K562 (cell line): Measurements from ENCODE around the gene PLEKHM2. TPM values are rescaled to one million over a fixed set of nuclear protein-coding genes. Genes with fewer than 3 reads are reported as not detected.
A peak's percentile ranks its signal among the peaks of the same experiment; 100 is the strongest.

ENCODE experiments used
- ATAC-seq: fragments of 200-7000 bp; cut with Tn5 transposase; 3 replicates; pipeline ENCODE4 v1.9.1; 2020; ENCODE audit warnings: moderate library complexity
- BruUV-seq: library from RNA; stranded (reverse); fragments of 400-500 nt; replicated peaks from 2 replicates; lab custom pipeline; 2021; lab: Mats Ljungman, UMichigan
- CTCF ChIA-PET: fragments of 300-600 bp; formaldehyde crosslinking; extraction: SDS; loops from one replicate; lab custom pipeline; 2021; ENCODE audit warnings: low intra/inter-chr PET ratio; lab: Yijun Ruan, JAX
- POLR2A ChIA-PET: fragments of 300-600, 350-650 bp; sonication (Branson Sonifier 250); formaldehyde crosslinking; extraction: SDS; loops from one replicate; lab custom pipeline; 2021; ENCODE audit warnings: antibody characterized with exemption, inconsistent platforms; lab: Yijun Ruan, JAX
- DNase-seq, 4 experiments: peaks; one replicate each; pipeline versions ENCODE4 v3.0.0 to v3.0.0-alpha.2; 2011 to 2018; ENCODE audit warnings: low spot score in 3 of 4, mixed read lengths in 3 of 4; ENCODE audit errors: extremely low read depth in 1 of 4
- FAIRE-seq: peaks from 2 replicates; lab custom pipeline; 2011; peaks lifted over from hg19 to GRCh38; lab: Jason Lieb, UNC
- H2AFZ ChIP-seq: 2 replicates; pipeline ENCODE4 v1.6.0; 2011; ENCODE audit warnings: low read depth, low read length, control low read depth, inconsistent platforms
- H3K27ac ChIP-seq: fragments of 200-600 bp; 3 replicates; pipeline ENCODE4 v1.8.0; 2011; ENCODE audit warnings: low read depth, mild to moderate bottlenecking, control low read depth, inconsistent platforms, low read length, moderate library complexity, mixed read lengths; ENCODE audit errors: extremely low read depth
- H3K27me3 ChIP-seq, 2 experiments: fragments of 300-600 bp in 1 of 2; 2 replicates in 1 of 2; 3 replicates in 1 of 2; pipeline versions ENCODE4 v1.6.0 to v1.8.0; 2011; ENCODE audit warnings: inconsistent platforms in 2 of 2, low read length in 2 of 2, mild to moderate bottlenecking in 1 of 2, mixed read lengths in 1 of 2, moderate library complexity in 1 of 2; ENCODE audit not compliant: control insufficient read depth in 2 of 2, insufficient read depth in 2 of 2
- H3K36me3 ChIP-seq: fragments of 300-600 bp; 3 replicates; pipeline ENCODE4 v1.8.0; 2011; ENCODE audit warnings: mild to moderate bottlenecking, low read length, inconsistent platforms; ENCODE audit not compliant: control insufficient read depth, insufficient read depth
- H3K4me1 ChIP-seq, 2 experiments: fragments of 200-600 bp in 1 of 2; replicated peaks in 1 of 2; 2 replicates in 1 of 2; 3 replicates in 1 of 2; pipeline versions ENCODE4 v1.5.1 to v1.8.0; 2011; ENCODE audit warnings: inconsistent platforms in 2 of 2, low read length in 2 of 2, mild to moderate bottlenecking in 1 of 2, mixed read lengths in 1 of 2, moderate library complexity in 1 of 2; ENCODE audit not compliant: control insufficient read depth in 2 of 2, insufficient read depth in 2 of 2
- H3K4me2 ChIP-seq: 2 replicates; pipeline ENCODE4 v1.6.1; 2011; ENCODE audit warnings: low read length, control low read depth, inconsistent platforms, mixed read lengths; ENCODE audit not compliant: insufficient read depth
- H3K4me3 ChIP-seq: fragments of 200-600 bp; sonication (generic), shearing (Covaris generic); 2 replicates; pipeline ENCODE4 v1.5.1; 2016; ENCODE audit warnings: control low read depth, inconsistent platforms
- H3K79me2 ChIP-seq: fragments of 200-600 bp; 3 replicates; pipeline ENCODE4 v1.8.0; 2011; ENCODE audit warnings: low read length, inconsistent platforms; ENCODE audit not compliant: control insufficient read depth, insufficient read depth
- H3K9ac ChIP-seq, 2 experiments: 2 replicates each; pipeline versions ENCODE4 v1.6.0 to v1.6.1; 2011; ENCODE audit warnings: low read depth in 2 of 2, low read length in 2 of 2, control low read depth in 1 of 2, inconsistent platforms in 1 of 2, mild to moderate bottlenecking in 1 of 2, mixed read lengths in 1 of 2; ENCODE audit not compliant: insufficient read depth in 1 of 2
- H3K9me1 ChIP-seq: one replicate; pipeline ENCODE4 v1.6.0; 2011; ENCODE audit warnings: inconsistent platforms, mild to moderate bottlenecking, low read length, moderate library complexity; ENCODE audit not compliant: control insufficient read depth, insufficient read depth
- H3K9me3 ChIP-seq: replicated peaks from 2 replicates; pipeline ENCODE4 v1.5.1; 2011; ENCODE audit warnings: low read depth, low read length, inconsistent platforms; ENCODE audit not compliant: control insufficient read depth, insufficient read depth
- H4K20me1 ChIP-seq: replicated peaks from 2 replicates; pipeline ENCODE4 v1.6.1; 2011; ENCODE audit warnings: low read length, inconsistent platforms, mixed read lengths; ENCODE audit not compliant: control insufficient read depth, insufficient read depth
- ARID1B ChIP-seq: fragments of 450-650 bp; IDR thresholded peaks from 2 replicates; pipeline ENCODE4 v1.6.1; 2016; ENCODE audit warnings: antibody characterized with exemption, mild to moderate bottlenecking, inconsistent platforms
- BCOR ChIP-seq: fragments of 450-650 bp; IDR thresholded peaks from 2 replicates; pipeline ENCODE4 v1.6.1; 2016
- BRD9 ChIP-seq: fragments of 450-650 bp; IDR thresholded peaks from 2 replicates; pipeline ENCODE4 v1.6.1; 2018; ENCODE audit warnings: low read depth; ENCODE audit not compliant: partially characterized antibody
- GATAD2A ChIP-seq: fragments of 450-650 bp; IDR thresholded peaks from 2 replicates; pipeline ENCODE4 v1.6.1; 2017
- HLTF ChIP-seq: fragments of 450-650 bp; IDR thresholded peaks from 2 replicates; pipeline ENCODE4 v1.6.1; 2016
- HNRNPUL1 ChIP-seq: fragments of 200-400 bp; formaldehyde crosslinking; IDR thresholded peaks from 2 replicates; pipeline ENCODE4 v1.6.1; 2017; ENCODE audit warnings: low read length
- KDM1A ChIP-seq, 2 experiments: fragments of 450-650 bp; IDR thresholded peaks; 2 replicates each; pipeline ENCODE4 v1.6.1; 2016; ENCODE audit warnings: mild to moderate bottlenecking in 2 of 2
- NCOA2 ChIP-seq, 2 experiments: fragments of 450-650 bp; IDR thresholded peaks; 2 replicates each; pipeline ENCODE4 v1.6.1; 2018; ENCODE audit warnings: mild to moderate bottlenecking in 2 of 2, moderate library complexity in 1 of 2; ENCODE audit not compliant: partially characterized antibody in 2 of 2
- NONO ChIP-seq, 2 experiments: fragments of 200-400 bp in 1 of 2; fragments of 450-650 bp in 1 of 2; formaldehyde crosslinking in 1 of 2; IDR thresholded peaks; 2 replicates each; pipeline ENCODE4 v1.6.1; 2017; ENCODE audit warnings: low read depth in 2 of 2, mild to moderate bottlenecking in 2 of 2, moderate library complexity in 2 of 2, low read length in 1 of 2
- NR1H2 ChIP-seq: sonication (generic); formaldehyde crosslinking; IDR thresholded peaks from 2 replicates; pipeline ENCODE4 v1.4.0; 2020; ENCODE audit warnings: mild to moderate bottlenecking, missing genetic modification reagents
- PML ChIP-seq: IDR thresholded peaks from 2 replicates; pipeline ENCODE4 v1.6.1; 2012; ENCODE audit warnings: low read length, inconsistent platforms
- RUNX1 ChIP-seq: sonication (generic); IDR thresholded peaks from 2 replicates; pipeline ENCODE4 v1.6.1; 2016; ENCODE audit warnings: antibody characterized with exemption, low read depth
- ZBTB7A ChIP-seq: IDR thresholded peaks from 2 replicates; pipeline ENCODE4 v1.6.1; 2011; ENCODE audit warnings: low read depth, mild to moderate bottlenecking, low read length, moderate library complexity, borderline replicate concordance; ENCODE audit not compliant: control insufficient read depth
- ZFP36 ChIP-seq: fragments of 150-350 bp; IDR thresholded peaks from 2 replicates; pipeline ENCODE4 v1.6.1; 2018; ENCODE audit warnings: low read length, low read depth; ENCODE audit not compliant: partially characterized antibody
- ZNF121 ChIP-seq: sonication (generic); formaldehyde crosslinking; conservative IDR thresholded peaks from 2 replicates; pipeline ENCODE4 v1.8.0; 2022; ENCODE audit warnings: missing genetic modification reagents
- ZNF717 ChIP-seq: fragments of 250-450 bp; sonication (Bioruptor Pico); IDR thresholded peaks from 2 replicates; pipeline ENCODE4 v1.5.0; 2021
- ZSCAN32 ChIP-seq: fragments of 450-650 bp; formaldehyde crosslinking; IDR thresholded peaks from 2 replicates; pipeline ENCODE4 v1.4.0; 2020; ENCODE audit warnings: mild to moderate bottlenecking, moderate library complexity
- WGBS: fragments of 100-300 bp; shearing (Covaris generic); methylation state at CpG from one replicate; pipeline ENCODE4 v1.1.6; 2016; ENCODE audit warnings: low coverage, mixed read lengths; ENCODE audit not compliant: insufficient coverage; ENCODE audit errors: missing lambda C conversion rate; 5-methylcytosine and 5-hydroxymethylcytosine counted together
- in situ Hi-C: fragments of 300-500 bp; cut with MboI; formaldehyde crosslinking; loops from 4 replicates; pipeline ENCODE4 v1.15.0; 2018; ENCODE audit warnings: inconsistent platforms, mixed read lengths
- intact Hi-C: fragments of 100-400 bp; cut with micrococcal nuclease; formaldehyde crosslinking; loops from 2 replicates; pipeline ENCODE4 v1.14.2; 2022
- polyA plus RNA-seq, 8 experiments: library from polyadenylated mRNA; depleted of rRNA in 4 of 8; stranded (reverse) in 5 of 8; unstranded in 3 of 8; fragments of >200 nt; fragmentation: Nextera tagmentation in 2 of 8; fragmentation: Illumina TruSeq in 1 of 8; extraction: Ambion mirVana in 2 of 8; extraction: Trizol in 1 of 8; gene quantifications; 2 replicates each; pipeline versions ENCODE4 v1.2.1 to v1.2.3, GENCODE V29; 2011 to 2014; ENCODE audit warnings: inconsistent platforms in 1 of 8, missing spikeins in 1 of 8
- total RNA-seq, 7 experiments: library from RNA; depleted of rRNA in 6 of 7; stranded (reverse); fragments of >200 nt in 6 of 7; fragmentation: Illumina TruSeq in 2 of 7; extraction: Trizol in 2 of 7; gene quantifications; 2 replicates each; pipeline versions ENCODE4 v1.2.1 to v1.2.3, GENCODE V29; 2011 to 2021; ENCODE audit warnings: low replicate concordance in 1 of 7
- TF ChIP-seq, protein P1 (sequence below): fragments of 450-650 bp; IDR thresholded peaks from 2 replicates; pipeline ENCODE4 v1.6.1; 2016; ENCODE audit warnings: missing biosample characterization, missing genetic modification characterization
- TF ChIP-seq, protein P2 (sequence below): fragments of 250-450 bp; sonication (Bioruptor Pico); IDR thresholded peaks from 2 replicates; pipeline ENCODE4 v1.8.0; 2022; ENCODE audit warnings: inconsistent platforms

The PLEKHM2 gene
- total and polyA plus RNA-seq, 9 of the 15 experiments (the other 6 are each of a cell fraction or from before 2014, with no cell fraction given): 0.27 to 63.7 (median 33.2) TPM

DNA sequence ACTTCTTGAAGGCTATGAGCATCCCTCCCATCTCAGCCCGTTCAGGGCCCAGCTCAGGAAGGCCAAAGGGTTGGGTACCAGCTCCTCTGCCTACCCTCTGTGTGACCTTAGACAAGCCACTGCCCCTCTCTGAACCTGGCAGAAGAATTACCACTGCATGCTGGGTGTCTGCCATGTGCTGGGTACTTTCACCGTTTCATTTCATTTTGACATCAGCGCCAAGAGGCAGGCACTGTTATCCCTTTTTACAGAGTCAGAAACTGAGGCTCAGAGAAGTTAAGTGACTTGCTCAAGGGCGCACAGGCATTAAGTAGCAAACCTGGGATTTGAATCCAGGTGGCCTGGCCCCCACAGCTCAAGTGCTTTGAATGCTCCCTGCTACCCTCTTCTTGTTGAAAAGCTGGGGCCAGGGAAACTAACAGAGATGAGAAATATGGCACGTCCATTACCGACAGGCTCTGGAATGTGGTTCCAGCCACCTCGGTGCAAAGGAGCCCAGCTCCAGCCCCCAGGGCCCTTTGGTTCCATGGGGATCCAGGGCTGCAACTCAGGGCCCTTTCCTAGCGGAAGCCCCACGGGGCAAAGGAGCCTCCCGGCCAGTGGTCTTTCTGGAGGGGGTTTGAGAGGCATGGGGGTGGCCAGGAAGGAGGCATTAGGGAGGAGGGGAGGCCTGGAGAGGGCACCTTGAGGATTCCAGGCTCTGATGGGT is 64.7 kb downstream of the PLEKHM2 start:
- Histone ChIP-seq H3K79me2 (no peaks in the 10 kb centered on the region), H3K9ac (peak overlapping the region in 1 of 2 experiments; percentile 49; a peak in 1 of 4 replicates), H4K20me1 (0 out of 2 replicates have a peak, but pooled peaks cover 4% of the 10 kb centered on the region), H3K27ac (no peak overlapping the region), H3K4me3 (no peak overlapping the region), H3K9me3 (no peaks in the 10 kb centered on the region), H3K4me2 (no peak overlapping the region), H3K36me3 (no peaks in the 10 kb centered on the region), H3K4me1 (peaks cover 0 to 21% of the 10 kb centered on the region in 2 experiments; a peak in 2 of 5 replicates), H3K27me3 (peaks cover 7 to 29% of the 10 kb centered on the region in 2 experiments; a peak in 3 of 5 replicates), H2AFZ (no peak overlapping the region), H3K9me1 (no peaks in the 10 kb centered on the region)
- FAIRE-seq (no peak), DNase-seq (no peak), ATAC-seq (no peak)
- in situ Hi-C loops: no loop called here
- TF ChIP-seq ZFP36 (peak; percentile 63), NONO (IDR thresholded peaks at IDR 0.05; ENCODE audit: low read depth in 2 of 2, low read length in 1 of 2) (no peak), BCOR (peak; percentile 76), GATAD2A (no peak), RUNX1 (no peak), ZSCAN32 (CRISPR knock-in tag) (no peak), ARID1B (no peak), HLTF (no peak), KDM1A (IDR thresholded peaks at IDR 0.05) (0 out of 4 replicates have a peak, but pooled peaks of 1 of the 2 experiments have one; percentile 30), NR1H2 (CRISPR knock-in tag) (no peak), ZNF121 (CRISPR knock-in tag) (no peak), ZNF717 (no peak), HNRNPUL1 (no peak), NCOA2 (IDR thresholded peaks at IDR 0.05; ENCODE audit: partially characterized antibody in 2 of 2) (no peak), BRD9 (peak; percentile 57), ZBTB7A (no peak), PML (no peak)
- TF ChIP-seq, protein P1, sequence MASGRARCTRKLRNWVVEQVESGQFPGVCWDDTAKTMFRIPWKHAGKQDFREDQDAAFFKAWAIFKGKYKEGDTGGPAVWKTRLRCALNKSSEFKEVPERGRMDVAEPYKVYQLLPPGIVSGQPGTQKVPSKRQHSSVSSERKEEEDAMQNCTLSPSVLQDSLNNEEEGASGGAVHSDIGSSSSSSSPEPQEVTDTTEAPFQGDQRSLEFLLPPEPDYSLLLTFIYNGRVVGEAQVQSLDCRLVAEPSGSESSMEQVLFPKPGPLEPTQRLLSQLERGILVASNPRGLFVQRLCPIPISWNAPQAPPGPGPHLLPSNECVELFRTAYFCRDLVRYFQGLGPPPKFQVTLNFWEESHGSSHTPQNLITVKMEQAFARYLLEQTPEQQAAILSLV (tag): no peak
- TF ChIP-seq, protein P2, sequence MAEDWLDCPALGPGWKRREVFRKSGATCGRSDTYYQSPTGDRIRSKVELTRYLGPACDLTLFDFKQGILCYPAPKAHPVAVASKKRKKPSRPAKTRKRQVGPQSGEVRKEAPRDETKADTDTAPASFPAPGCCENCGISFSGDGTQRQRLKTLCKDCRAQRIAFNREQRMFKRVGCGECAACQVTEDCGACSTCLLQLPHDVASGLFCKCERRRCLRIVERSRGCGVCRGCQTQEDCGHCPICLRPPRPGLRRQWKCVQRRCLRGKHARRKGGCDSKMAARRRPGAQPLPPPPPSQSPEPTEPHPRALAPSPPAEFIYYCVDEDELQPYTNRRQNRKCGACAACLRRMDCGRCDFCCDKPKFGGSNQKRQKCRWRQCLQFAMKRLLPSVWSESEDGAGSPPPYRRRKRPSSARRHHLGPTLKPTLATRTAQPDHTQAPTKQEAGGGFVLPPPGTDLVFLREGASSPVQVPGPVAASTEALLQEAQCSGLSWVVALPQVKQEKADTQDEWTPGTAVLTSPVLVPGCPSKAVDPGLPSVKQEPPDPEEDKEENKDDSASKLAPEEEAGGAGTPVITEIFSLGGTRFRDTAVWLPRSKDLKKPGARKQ (CRISPR knock-in tag): no peak
- WGBS: 14% methylated on average over 10 of the region's 10 CpGs
- intact Hi-C loops: no loop called here
- POLR2A ChIA-PET: interaction anchor here (0.6 to 1.9 kb wide), 2 partner anchors 11 to 375 kb away, joined by 3 to 8 read pairs; no protein-coding TSS in a partner anchor
- CTCF ChIA-PET: no interaction called here
- BruUV-seq: no TSS peak
